ENCODE results near the gene DNAJC5G. TPM values are rescaled to one million over a fixed set of nuclear protein-coding genes. Genes with fewer than 3 reads are reported as not detected.
A peak's percentile ranks its signal among the peaks of the same experiment; 100 is the strongest.

DNAJC5G gene
- total and polyA plus RNA-seq, 9 of the 15 experiments (the other 6 are each of a cell fraction or from before 2014, with no cell fraction given), result not detected

GRCh38 chr2:27249891-27250651, 25.2 kb upstream of the DNAJC5G start (continued):
- no peak for TF ChIP-seq NR2C2 (CRISPR knock-in tag; IDR thresholded peaks at IDR 0.05)
- TF ChIP-seq NR2C2 (tag; IDR thresholded peaks at IDR 0.05), result peak; percentile 41
- TF ChIP-seq EGR1 (conservative IDR thresholded peaks at IDR 0.05), result 0 out of 2 replicates have a peak, but pooled peaks have one; percentile 15
- TF ChIP-seq XRCC5 (IDR thresholded peaks at IDR 0.05; ENCODE audit: low read depth, low read length), result peak; percentile 87; the same call in 1 of the 2 replicates
- TF ChIP-seq SOX6 (IDR thresholded peaks at IDR 0.05), result peak; percentile 50; the same call in 1 of the 2 replicates
- TF ChIP-seq GABPA (tag; conservative IDR thresholded peaks at IDR 0.05; ENCODE audit: low read depth), result peak; percentile 69
- peak; percentile 52; the same call in 1 of the 2 replicates for TF ChIP-seq ZBTB7A (IDR thresholded peaks at IDR 0.05; ENCODE audit: borderline replicate concordance, control insufficient read depth, low read depth, low read length)
- no peak for TF ChIP-seq ZSCAN29 (IDR thresholded peaks at IDR 0.05)
- peak; percentile 78 for TF ChIP-seq CC2D1A (IDR thresholded peaks at IDR 0.05)
- TF ChIP-seq ZBTB33 (CRISPR knock-in tag; IDR thresholded peaks at IDR 0.05), result 0 out of 2 replicates have a peak, but pooled peaks have one; percentile 30
- TF ChIP-seq ZNF511 (CRISPR knock-in tag; IDR thresholded peaks at IDR 0.05), result peak; percentile 64; the same call in 1 of the 2 replicates
- TF ChIP-seq SNAPC5 (CRISPR knock-in tag; IDR thresholded peaks at IDR 0.05), result no peak
- peak; percentile 49; the same call in 1 of the 2 replicates for TF ChIP-seq RBFOX2 (IDR thresholded peaks at IDR 0.05; ENCODE audit: low read depth, low read length)
- peak; percentile 75; the same call in 1 of the 2 replicates for TF ChIP-seq L3MBTL2 (IDR thresholded peaks at IDR 0.05)
- peak; percentile 61; the same call in 1 of the 2 replicates for TF ChIP-seq ARID2 (IDR thresholded peaks at IDR 0.05)
- peak in 1 of 2 experiments; percentile 49; a peak in 1 of 4 replicates for TF ChIP-seq NONO (IDR thresholded peaks at IDR 0.05; ENCODE audit: low read depth in 2 of 2, low read length in 1 of 2)
- peak; percentile 33; the same call in 1 of the 2 replicates for TF ChIP-seq MAX (CRISPR knock-in tag; IDR thresholded peaks at IDR 0.05)
- TF ChIP-seq CTCF (IDR thresholded peaks at IDR 0.05 in 2 of 3, conservative IDR thresholded peaks at IDR 0.05 in 1 of 3; ENCODE audit: insufficient read depth in 2 of 3, low read depth in 1 of 3, low read length in 3 of 3), result peak; percentile 96 to 98 (median 97)
- peak; percentile 64 for TF ChIP-seq ATF7 (IDR thresholded peaks at IDR 0.05)
- TF ChIP-seq CTBP1 (IDR thresholded peaks at IDR 0.05; ENCODE audit: borderline replicate concordance), result peak; percentile 49; the same call in 1 of the 2 replicates
- peak; percentile 69 for TF ChIP-seq POLR2G (IDR thresholded peaks at IDR 0.05; ENCODE audit: low read depth, low read length)

Data from K562 (cell line).